K562 (cell line): ENCODE data around the gene AHCYL2. TPM values are rescaled to one million over a fixed set of nuclear protein-coding genes. Genes with fewer than 3 reads are reported as not detected.

ENCODE experiments used
- ATAC-seq: fragments of 200-7000 bp; cut with Tn5 transposase; 3 replicates; pipeline ENCODE4 v1.9.1; 2020; ENCODE audit warnings: moderate library complexity
- BruUV-seq: library from RNA; stranded (reverse); fragments of 400-500 nt; replicated peaks from 2 replicates; lab custom pipeline; 2021; lab: Mats Ljungman, UMichigan
- CTCF ChIA-PET: fragments of 300-600 bp; formaldehyde crosslinking; extraction: SDS; loops from one replicate; lab custom pipeline; 2021; ENCODE audit warnings: low intra/inter-chr PET ratio; lab: Yijun Ruan, JAX
- POLR2A ChIA-PET: fragments of 300-600, 350-650 bp; sonication (Branson Sonifier 250); formaldehyde crosslinking; extraction: SDS; loops from one replicate; lab custom pipeline; 2021; ENCODE audit warnings: antibody characterized with exemption, inconsistent platforms; lab: Yijun Ruan, JAX
- DNase-seq, 4 experiments: peaks; one replicate each; pipeline versions ENCODE4 v3.0.0 to v3.0.0-alpha.2; 2011 to 2018; ENCODE audit warnings: low spot score in 3 of 4, mixed read lengths in 3 of 4; ENCODE audit errors: extremely low read depth in 1 of 4
- FAIRE-seq: peaks from 2 replicates; lab custom pipeline; 2011; peaks lifted over from hg19 to GRCh38; lab: Jason Lieb, UNC
- H2AFZ ChIP-seq: 2 replicates; pipeline ENCODE4 v1.6.0; 2011; ENCODE audit warnings: low read depth, low read length, control low read depth, inconsistent platforms
- H3K27ac ChIP-seq: fragments of 200-600 bp; 3 replicates; pipeline ENCODE4 v1.8.0; 2011; ENCODE audit warnings: low read depth, mild to moderate bottlenecking, control low read depth, inconsistent platforms, low read length, moderate library complexity, mixed read lengths; ENCODE audit errors: extremely low read depth
- H3K27me3 ChIP-seq, 2 experiments: fragments of 300-600 bp in 1 of 2; 2 replicates in 1 of 2; 3 replicates in 1 of 2; pipeline versions ENCODE4 v1.6.0 to v1.8.0; 2011; ENCODE audit warnings: inconsistent platforms in 2 of 2, low read length in 2 of 2, mild to moderate bottlenecking in 1 of 2, mixed read lengths in 1 of 2, moderate library complexity in 1 of 2; ENCODE audit not compliant: control insufficient read depth in 2 of 2, insufficient read depth in 2 of 2
- H3K36me3 ChIP-seq: fragments of 300-600 bp; 3 replicates; pipeline ENCODE4 v1.8.0; 2011; ENCODE audit warnings: mild to moderate bottlenecking, low read length, inconsistent platforms; ENCODE audit not compliant: control insufficient read depth, insufficient read depth
- H3K4me1 ChIP-seq, 2 experiments: fragments of 200-600 bp in 1 of 2; replicated peaks in 1 of 2; 2 replicates in 1 of 2; 3 replicates in 1 of 2; pipeline versions ENCODE4 v1.5.1 to v1.8.0; 2011; ENCODE audit warnings: inconsistent platforms in 2 of 2, low read length in 2 of 2, mild to moderate bottlenecking in 1 of 2, mixed read lengths in 1 of 2, moderate library complexity in 1 of 2; ENCODE audit not compliant: control insufficient read depth in 2 of 2, insufficient read depth in 2 of 2
- H3K4me2 ChIP-seq: 2 replicates; pipeline ENCODE4 v1.6.1; 2011; ENCODE audit warnings: low read length, control low read depth, inconsistent platforms, mixed read lengths; ENCODE audit not compliant: insufficient read depth
- H3K4me3 ChIP-seq: fragments of 200-600 bp; sonication (generic), shearing (Covaris generic); 2 replicates; pipeline ENCODE4 v1.5.1; 2016; ENCODE audit warnings: control low read depth, inconsistent platforms
- H3K79me2 ChIP-seq: fragments of 200-600 bp; 3 replicates; pipeline ENCODE4 v1.8.0; 2011; ENCODE audit warnings: low read length, inconsistent platforms; ENCODE audit not compliant: control insufficient read depth, insufficient read depth
- H3K9ac ChIP-seq, 2 experiments: 2 replicates each; pipeline versions ENCODE4 v1.6.0 to v1.6.1; 2011; ENCODE audit warnings: low read depth in 2 of 2, low read length in 2 of 2, control low read depth in 1 of 2, inconsistent platforms in 1 of 2, mild to moderate bottlenecking in 1 of 2, mixed read lengths in 1 of 2; ENCODE audit not compliant: insufficient read depth in 1 of 2
- H3K9me1 ChIP-seq: one replicate; pipeline ENCODE4 v1.6.0; 2011; ENCODE audit warnings: inconsistent platforms, mild to moderate bottlenecking, low read length, moderate library complexity; ENCODE audit not compliant: control insufficient read depth, insufficient read depth
- H3K9me3 ChIP-seq: replicated peaks from 2 replicates; pipeline ENCODE4 v1.5.1; 2011; ENCODE audit warnings: low read depth, low read length, inconsistent platforms; ENCODE audit not compliant: control insufficient read depth, insufficient read depth
- H4K20me1 ChIP-seq: replicated peaks from 2 replicates; pipeline ENCODE4 v1.6.1; 2011; ENCODE audit warnings: low read length, inconsistent platforms, mixed read lengths; ENCODE audit not compliant: control insufficient read depth, insufficient read depth
- MYC ChIP-seq, 2 experiments: fragments of 250-450 bp in 1 of 2; sonication (Bioruptor Pico) in 1 of 2; IDR thresholded peaks; 2 replicates each; pipeline versions ENCODE4 v1.5.1 to v1.6.1; 2012 to 2021; ENCODE audit warnings: low read depth in 2 of 2, borderline replicate concordance in 1 of 2, improper control_type of control experiment in 1 of 2, low read length in 1 of 2, mild to moderate bottlenecking in 1 of 2, moderate library complexity in 1 of 2
- POLR2H ChIP-seq: IDR thresholded peaks from 2 replicates; pipeline ENCODE4 v1.6.1; 2016; ENCODE audit warnings: missing genetic modification characterization, low read depth, mild to moderate bottlenecking, control low read depth, missing compliant biosample characterization, moderate library complexity
- TOE1 ChIP-seq, 2 experiments: fragments of 450-650 bp in 1 of 2; sonication (generic) in 1 of 2; formaldehyde crosslinking in 1 of 2; IDR thresholded peaks; 2 replicates each; pipeline versions ENCODE4 v1.7.1 to v1.8.0; 2016 to 2022; ENCODE audit warnings: borderline replicate concordance in 2 of 2, mild to moderate bottlenecking in 2 of 2, antibody characterized with exemption in 1 of 2, inconsistent platforms in 1 of 2, low read depth in 1 of 2, missing genetic modification reagents in 1 of 2, moderate library complexity in 1 of 2
- WGBS: fragments of 100-300 bp; shearing (Covaris generic); methylation state at CpG from one replicate; pipeline ENCODE4 v1.1.6; 2016; ENCODE audit warnings: low coverage, mixed read lengths; ENCODE audit not compliant: insufficient coverage; ENCODE audit errors: missing lambda C conversion rate; 5-methylcytosine and 5-hydroxymethylcytosine counted together
- in situ Hi-C: fragments of 300-500 bp; cut with MboI; formaldehyde crosslinking; loops from 4 replicates; pipeline ENCODE4 v1.15.0; 2018; ENCODE audit warnings: inconsistent platforms, mixed read lengths
- intact Hi-C: fragments of 100-400 bp; cut with micrococcal nuclease; formaldehyde crosslinking; loops from 2 replicates; pipeline ENCODE4 v1.14.2; 2022
- polyA plus RNA-seq, 8 experiments: library from polyadenylated mRNA; depleted of rRNA in 4 of 8; stranded (reverse) in 5 of 8; unstranded in 3 of 8; fragments of >200 nt; fragmentation: Nextera tagmentation in 2 of 8; fragmentation: Illumina TruSeq in 1 of 8; extraction: Ambion mirVana in 2 of 8; extraction: Trizol in 1 of 8; gene quantifications; 2 replicates each; pipeline versions ENCODE4 v1.2.1 to v1.2.3, GENCODE V29; 2011 to 2014; ENCODE audit warnings: inconsistent platforms in 1 of 8, missing spikeins in 1 of 8
- total RNA-seq, 7 experiments: library from RNA; depleted of rRNA in 6 of 7; stranded (reverse); fragments of >200 nt in 6 of 7; fragmentation: Illumina TruSeq in 2 of 7; extraction: Trizol in 2 of 7; gene quantifications; 2 replicates each; pipeline versions ENCODE4 v1.2.1 to v1.2.3, GENCODE V29; 2011 to 2021; ENCODE audit warnings: low replicate concordance in 1 of 7

AHCYL2 gene
- total and polyA plus RNA-seq, 9 of the 15 experiments (the other 6 are each of a cell fraction or from before 2014, with no cell fraction given), result 0.93 to 10.5 (median 5.2) TPM

DNA sequence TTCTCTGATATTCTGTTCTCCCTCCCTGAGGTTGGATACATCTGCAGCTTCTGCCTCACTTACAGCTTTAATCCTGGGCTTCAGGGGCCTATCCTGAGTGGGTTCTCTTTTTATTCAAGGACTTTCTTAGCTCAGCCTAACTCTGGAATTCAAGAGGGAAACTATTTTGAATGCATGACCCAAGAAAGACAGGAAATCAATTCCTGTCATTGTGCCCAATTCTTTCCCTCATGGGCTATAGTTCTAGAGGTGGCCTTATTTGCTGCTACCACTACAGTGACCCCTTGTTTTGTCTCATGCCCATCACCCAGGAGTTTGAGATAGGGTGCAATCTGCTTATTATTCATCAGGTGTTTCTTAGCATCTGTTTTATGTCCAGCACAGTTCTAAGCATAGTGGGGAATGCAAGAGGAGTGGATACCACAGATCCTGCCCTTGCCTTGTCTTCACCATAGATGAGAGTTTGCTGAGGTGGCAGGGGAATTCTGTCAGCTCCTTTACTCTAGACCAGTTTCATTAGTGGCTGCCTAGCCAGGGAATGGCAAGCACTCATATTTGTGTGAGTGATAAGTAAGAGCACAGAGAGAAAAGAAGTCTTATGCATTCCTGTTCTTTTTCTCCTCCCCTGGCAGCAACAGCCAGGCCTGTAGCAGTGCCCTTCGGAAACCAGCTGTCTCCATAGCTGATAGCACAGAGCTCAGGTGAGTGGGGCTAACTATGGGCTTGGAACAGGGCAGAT is 228.8 kb downstream of the AHCYL2 start:
- Histone ChIP-seq H3K27ac (no peak overlapping the region), H3K9me3 (no peaks in the 10 kb centered on the region), H3K4me2 (no peak overlapping the region), H3K27me3 (no peaks in the 10 kb centered on the region), H3K4me1 (no peaks in the 10 kb centered on the region), H4K20me1 (no peaks in the 10 kb centered on the region), H3K4me3 (no peak overlapping the region), H3K9me1 (peaks cover 7% of the 10 kb centered on the region), H3K9ac (no peak overlapping the region), H2AFZ (no peak overlapping the region), H3K36me3 (peaks cover 97% of the 10 kb centered on the region), H3K79me2 (no peaks in the 10 kb centered on the region)
- no peak for ATAC-seq
- ChIA-PET CTCF (no interaction called here), POLR2A (interaction anchor here (0.6 to 2.0 kb wide), 11 partner anchors 10 to 316 kb away, joined by 3 to 10 read pairs (median 3); partner anchors contain the start of gene STRIP2)
- no peak for FAIRE-seq
- 93% methylated on average over 1 of the region's 1 CpG for WGBS
- DNase-seq, result no peak
- TF ChIP-seq MYC (IDR thresholded peaks at IDR 0.05; ENCODE audit: low read depth, low read length) (no peak), MYC (CRISPR knock-in tag; IDR thresholded peaks at IDR 0.05; ENCODE audit: borderline replicate concordance, low read depth) (no peak), POLR2H (tag) (0 out of 2 replicates have a peak, but pooled peaks have one; percentile 14), TOE1 (IDR thresholded peaks at IDR 0.05; ENCODE audit: borderline replicate concordance) (no peak), TOE1 (CRISPR knock-in tag; IDR thresholded peaks at IDR 0.05; ENCODE audit: borderline replicate concordance, low read depth) (0 out of 2 replicates have a peak, but pooled peaks have one; percentile 51)
- BruUV-seq, result no TSS peak
- in situ Hi-C loops (no loop called here), intact Hi-C loops (no loop called here)
